CD4-positive, alpha-beta T cell treated with Interleukin-10 for 1 hour (primary cell): ENCODE results near the gene EPOP.

Experiments
- DNase-seq: peaks from one replicate; pipeline ENCODE4 v3.0.0-alpha.2; 2020

EPOP gene

GRCh38 chr17:38674749-38675615 lies at the start of gene EPOP:
Gene EPOP (minus strand): TSS chr17:38674957. CDS start chr17:38674495, 462 bp downstream.
- peak; percentile 90 for DNase-seq

GRCh38 chr17:38721802-38722201 lies 47.0 kb upstream of the EPOP start:
- no peak for DNase-seq

DNA sequence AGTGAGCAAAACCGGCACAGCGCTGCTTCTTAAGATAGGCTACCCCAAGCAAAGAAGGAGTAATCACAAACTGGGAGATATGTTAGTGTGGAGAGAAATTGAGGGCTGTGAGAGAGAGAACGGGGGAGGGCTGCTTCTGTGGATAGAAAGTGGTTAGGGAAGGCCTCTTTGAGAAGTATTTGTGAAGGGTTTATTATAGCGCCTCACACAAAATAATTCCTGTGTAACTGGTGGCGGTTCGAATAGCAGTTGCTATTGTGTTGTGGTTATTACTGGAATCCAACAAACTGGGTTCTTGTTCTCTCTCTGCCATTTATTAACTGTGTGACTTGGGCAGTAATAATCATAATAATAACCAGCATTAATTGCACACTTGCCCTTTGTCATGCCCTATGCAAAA lies 46.2 kb upstream of the EPOP start:
- no peak for DNase-seq

- no peak for DNase-seq
Observed at GRCh38 chr17:38719943-38720641, 45.3 kb upstream of the EPOP start.

DNA sequence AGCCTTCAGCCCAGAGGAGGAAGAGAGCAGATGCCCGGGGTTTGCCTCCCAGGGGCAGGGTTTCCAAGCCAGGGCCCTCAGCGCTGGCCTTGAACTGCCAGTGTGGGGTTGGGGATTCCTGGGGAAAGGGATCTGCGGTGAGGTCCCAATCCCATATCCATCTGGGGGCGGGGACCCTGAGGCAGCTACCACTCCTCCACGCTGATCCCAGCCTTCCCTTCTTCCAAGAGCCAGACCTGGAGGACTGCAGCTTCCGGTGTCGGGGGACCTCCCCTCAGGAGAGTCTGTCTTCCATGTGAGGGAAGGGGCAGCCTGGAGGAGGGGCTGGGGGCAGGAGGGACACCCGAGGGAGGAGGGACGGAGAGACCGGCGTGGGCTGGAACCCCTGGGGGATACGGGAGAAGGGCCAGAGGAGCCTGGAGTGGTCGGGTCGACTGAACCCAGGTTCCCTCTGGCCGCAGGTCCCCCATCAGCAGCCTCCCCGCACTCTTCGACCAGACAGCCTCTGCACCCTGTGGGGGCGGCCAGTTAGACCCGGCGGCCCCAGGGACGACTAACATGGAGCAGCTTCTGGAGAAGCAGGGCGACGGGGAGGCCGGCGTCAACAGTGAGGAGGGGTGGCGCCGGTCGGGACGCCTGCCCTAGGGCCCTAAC lies 44.7 kb upstream of the EPOP start:
- no peak for DNase-seq

DNA sequence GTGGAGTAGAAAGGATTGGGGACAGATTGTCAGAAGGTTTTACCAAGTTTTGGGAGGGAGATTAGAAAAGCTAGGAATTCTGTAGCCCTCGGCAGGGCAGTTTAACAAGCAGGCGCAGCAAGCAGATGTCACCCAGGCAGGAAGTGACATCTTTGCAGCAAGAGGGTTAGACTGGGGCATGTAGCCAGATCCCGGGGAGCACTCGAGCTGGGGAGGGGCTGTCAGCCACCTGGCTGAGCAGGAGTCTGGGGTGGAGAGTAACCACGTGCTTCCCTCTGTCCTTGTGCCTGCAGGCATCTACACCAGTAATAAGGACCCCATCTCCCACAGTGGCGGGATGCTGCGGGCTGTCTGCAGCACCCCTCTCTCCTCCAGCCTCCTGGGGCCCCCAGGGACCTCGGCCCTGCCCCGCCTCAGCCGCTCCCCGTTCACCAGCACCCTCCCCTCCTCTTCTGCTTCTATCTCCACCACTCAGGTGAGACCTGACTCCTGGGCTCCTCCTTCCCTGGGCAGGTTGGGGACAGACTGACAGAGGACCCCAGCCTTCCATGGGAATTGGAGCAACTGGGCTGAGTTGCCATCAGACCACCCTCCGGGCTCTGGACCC lies 42.5 kb upstream of the EPOP start:
- DNase-seq, result no peak

DNA sequence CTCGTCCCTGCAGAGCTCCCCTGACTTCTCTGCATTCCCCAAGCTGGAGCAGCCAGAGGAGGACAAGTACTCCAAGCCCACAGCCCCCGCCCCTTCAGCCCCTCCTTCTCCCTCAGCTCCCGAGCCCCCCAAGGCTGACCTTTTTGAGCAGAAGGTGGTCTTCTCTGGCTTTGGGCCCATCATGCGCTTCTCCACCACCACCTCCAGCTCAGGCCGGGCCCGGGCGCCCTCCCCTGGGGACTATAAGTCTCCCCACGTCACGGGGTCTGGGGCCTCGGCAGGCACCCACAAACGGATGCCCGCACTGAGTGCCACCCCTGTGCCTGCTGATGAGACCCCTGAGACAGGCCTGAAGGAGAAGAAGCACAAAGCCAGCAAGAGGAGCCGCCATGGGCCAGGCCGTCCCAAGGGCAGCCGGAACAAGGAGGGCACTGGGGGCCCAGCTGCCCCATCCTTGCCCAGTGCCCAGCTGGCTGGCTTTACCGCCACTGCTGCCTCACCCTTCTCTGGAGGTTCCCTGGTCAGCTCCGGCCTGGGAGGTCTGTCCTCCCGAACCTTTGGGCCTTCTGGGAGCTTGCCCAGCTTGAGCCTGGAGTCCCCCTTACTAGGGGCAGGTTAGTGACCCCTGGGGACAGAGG lies 41.7 kb upstream of the EPOP start:
- no peak for DNase-seq

- DNase-seq, result no peak
Observed at GRCh38 chr17:38715216-38715943, 40.6 kb upstream of the EPOP start.

GRCh38 chr17:38713456-38714075 lies 38.8 kb upstream of the EPOP start:
- no peak for DNase-seq

DNA sequence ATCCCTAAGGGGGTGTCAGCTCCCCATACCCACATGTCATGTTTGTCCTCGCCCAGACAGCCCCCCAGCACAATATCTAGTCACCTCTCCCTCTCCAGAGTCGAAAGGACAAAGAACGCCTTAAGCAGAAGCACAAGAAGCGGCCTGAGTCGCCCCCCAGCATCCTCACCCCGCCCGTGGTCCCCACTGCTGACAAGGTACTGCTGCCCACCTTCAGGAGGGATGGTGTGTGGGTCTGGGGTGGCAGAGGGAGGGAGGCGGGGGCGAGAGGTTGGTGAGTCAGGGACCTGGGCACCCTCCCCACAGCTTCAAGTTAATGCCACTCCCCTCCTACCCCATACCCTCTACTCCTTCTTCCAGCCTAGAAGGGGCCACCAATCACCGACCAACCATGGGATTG lies 37.8 kb upstream of the EPOP start:
- DNase-seq, result no peak

DNA sequence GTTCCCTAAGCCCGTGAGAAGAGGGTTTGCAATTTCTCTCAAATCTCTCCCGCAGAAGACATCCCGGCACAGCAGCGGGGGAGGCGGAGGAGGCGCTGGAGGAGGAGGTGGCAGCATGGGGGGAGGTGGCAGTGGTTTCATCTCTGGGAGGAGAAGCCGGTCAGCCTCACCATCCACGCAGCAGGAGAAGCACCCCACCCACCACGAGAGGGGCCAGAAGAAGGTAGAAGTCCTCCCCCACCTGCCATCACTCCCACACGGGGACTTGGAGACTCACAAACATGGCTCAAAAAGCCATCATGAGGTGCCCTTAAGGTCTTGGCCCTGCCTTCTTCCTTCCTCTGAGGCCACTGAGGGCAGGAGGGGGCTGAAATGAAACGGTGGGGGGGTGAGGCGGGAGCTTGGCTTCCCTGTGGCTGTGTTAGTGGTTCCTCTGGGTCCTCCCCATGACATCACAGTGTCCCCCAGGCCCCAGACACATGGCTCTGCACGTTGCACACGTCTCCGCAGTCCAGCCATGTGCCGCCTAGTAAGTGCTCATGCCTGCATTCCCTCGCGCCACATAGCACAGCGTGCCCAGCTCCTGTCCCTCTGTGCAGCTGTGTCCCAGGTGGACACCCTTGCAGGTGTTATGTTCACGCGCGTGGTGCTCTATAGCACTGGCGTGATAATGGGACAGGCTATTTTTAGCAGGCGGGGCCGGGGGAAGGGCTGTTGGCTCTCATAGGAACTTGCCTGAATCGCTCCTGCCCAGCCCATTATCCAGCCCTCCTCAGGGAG lies 37.2 kb upstream of the EPOP start:
- DNase-seq, result no peak

GRCh38 chr17:38710985-38711384 lies 36.2 kb upstream of the EPOP start:
- no peak for DNase-seq

DNA sequence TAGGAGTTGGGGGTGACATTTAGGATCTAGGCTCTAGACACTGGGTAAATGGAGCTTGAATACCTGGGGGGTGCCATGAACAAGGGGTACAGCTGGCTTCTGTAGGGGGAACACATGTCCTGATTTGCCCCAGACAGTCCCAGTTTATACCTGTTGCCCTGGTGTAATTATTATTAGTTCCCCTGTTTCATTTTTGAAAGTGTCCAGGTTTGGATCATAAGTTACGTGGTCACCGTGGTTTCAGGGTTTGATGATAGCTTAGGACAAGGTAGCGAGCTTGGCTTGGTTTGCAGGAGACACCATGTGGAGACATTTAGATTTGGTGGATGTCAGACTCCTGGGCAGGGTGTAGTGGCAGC lies 35.8 kb upstream of the EPOP start:
- no peak for DNase-seq

DNA sequence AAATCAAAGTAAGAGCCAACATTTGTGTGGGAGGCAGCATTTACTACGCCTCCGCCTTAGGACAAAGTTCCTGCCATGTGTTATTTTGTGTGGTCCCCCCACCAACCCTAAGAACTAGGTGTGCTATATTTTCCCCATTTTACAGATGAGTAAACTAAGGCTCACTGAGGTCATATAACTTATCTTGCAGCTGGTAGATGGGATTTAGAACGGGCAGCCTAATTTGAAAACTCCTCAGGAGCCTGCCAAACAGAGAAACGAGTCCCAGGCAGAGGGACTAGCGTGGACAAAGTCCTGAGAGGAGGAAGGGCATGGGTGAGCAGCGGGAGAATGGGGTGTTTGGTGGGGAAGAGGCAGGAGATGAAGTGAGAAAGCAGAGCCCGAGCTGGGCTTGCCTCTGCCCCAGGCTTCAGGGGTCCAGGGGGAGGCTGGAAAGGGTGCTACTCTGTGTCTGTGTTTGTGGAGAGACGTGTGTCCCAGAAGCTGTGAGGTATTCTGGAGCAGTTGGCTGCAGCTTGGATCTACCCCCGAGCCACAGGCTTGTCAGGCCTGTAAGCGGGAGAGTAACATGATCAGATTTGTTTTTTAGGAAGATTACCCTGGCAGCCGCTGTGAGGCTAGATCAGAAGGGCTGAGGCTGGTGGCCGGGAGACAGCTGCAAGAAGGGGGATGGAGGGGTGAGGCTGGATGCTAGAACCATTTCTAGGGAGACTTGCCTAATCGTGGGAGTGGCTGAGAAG lies 35.3 kb upstream of the EPOP start:
- DNase-seq, result no peak

DNA sequence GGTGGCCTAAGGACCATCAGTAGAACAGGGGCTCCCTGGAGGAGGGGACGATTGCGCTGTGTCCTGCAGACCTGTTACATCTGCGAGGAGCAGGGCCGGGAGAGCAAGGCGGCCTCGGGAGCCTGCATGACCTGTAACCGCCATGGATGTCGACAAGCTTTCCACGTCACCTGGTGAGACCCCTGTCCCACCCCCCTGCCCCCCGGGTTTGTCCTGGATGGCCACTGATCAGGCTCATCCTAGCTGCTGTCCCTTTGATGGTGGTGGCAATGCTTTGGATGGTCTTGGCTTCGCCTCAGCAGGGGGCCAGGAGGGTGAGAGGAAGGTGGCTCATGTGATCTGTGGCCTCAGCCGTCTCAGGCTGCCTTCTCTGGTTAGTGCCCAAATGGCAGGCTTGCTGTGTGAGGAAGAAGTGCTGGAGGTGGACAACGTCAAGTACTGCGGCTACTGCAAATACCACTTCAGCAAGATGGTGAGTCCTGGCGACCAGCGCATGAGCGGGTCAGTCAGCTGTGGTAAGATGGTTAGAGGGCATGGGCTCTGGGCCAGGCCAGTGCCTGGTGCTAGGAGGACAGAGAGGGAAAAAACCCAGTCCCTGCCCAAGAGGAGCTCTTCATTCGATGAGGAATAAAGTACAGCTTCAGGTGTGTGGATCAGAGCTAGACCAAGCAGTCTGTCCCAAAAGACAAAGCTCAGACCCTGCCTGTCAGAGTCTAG lies 34.5 kb upstream of the EPOP start:
- no peak for DNase-seq

DNA sequence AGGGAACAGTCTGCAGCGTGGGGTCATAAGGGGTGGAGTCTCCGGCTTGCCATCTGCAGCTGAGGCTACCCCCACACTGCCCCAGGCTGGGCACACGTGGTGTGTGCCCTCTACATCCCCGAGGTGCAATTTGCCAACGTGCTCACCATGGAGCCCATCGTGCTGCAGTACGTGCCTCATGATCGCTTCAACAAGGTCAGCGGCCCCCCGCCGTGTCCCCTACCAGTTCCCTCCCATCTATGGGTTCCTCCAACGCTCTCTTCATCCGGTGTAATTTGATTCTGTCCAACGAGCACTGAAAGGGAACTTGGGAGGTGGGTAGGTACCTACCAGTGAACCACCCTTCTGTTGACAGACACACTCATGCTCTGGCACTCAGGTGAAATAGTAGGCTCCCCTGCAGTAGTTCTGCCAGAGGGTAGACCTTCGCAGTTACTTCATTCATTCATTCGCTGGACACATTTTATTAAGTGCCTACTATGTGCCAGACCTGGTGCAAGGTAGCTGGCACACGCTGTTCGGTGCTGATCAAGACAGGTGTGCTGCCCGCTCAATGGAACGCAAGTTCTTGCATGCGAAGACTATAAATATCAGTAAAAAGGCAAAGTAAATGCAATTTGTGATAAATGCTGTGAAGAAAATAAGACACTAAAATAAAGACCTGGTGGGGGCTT lies 33.1 kb upstream of the EPOP start:
- no peak for DNase-seq

- peak; percentile 50 for DNase-seq
Observed at GRCh38 chr17:38706505-38707216, 31.9 kb upstream of the EPOP start.

GRCh38 chr17:38705803-38706504 lies 31.2 kb upstream of the EPOP start:
- DNase-seq, result no peak
